Adrenal gland (tissue), 12 donors: Measurements from ENCODE around the gene RBM23. TPM values are rescaled to one million over a fixed set of nuclear protein-coding genes. Genes with fewer than 3 reads are reported as not detected.

Experiments
- DNase-seq, 7 donors: peaks; one replicate each; pipeline ENCODE4 v3.0.0-alpha.2; 2019 to 2020
- H3K27ac ChIP-seq, 5 donors: fragments of 200-600 bp; sonication (generic) in 4 of 5; 1 replicate in 3 of 5; 2 replicates in 2 of 5; pipeline versions ENCODE4 v1.5.1 to v1.8.0; 2016 to 2020; ENCODE audit warnings: mild to moderate bottlenecking in 1 of 5
- H3K27me3 ChIP-seq: fragments of 200-600 bp; 2 replicates; pipeline ENCODE4 v1.8.0; 2021
- H3K36me3 ChIP-seq, 2 donors: fragments of 200-600 bp; replicated peaks in 1 of 2; 1 replicate in 1 of 2; 2 replicates in 1 of 2; pipeline versions ENCODE4 v1.5.1 to v1.8.0; 2018 to 2022
- H3K4me1 ChIP-seq, 2 donors: fragments of 200-600 bp; replicated peaks in 1 of 2; 1 replicate in 1 of 2; 2 replicates in 1 of 2; pipeline versions ENCODE4 v1.5.1 to v1.8.0; 2018 to 2021
- H3K4me3 ChIP-seq, 4 donors: fragments of 200-600 bp; sonication (generic) in 3 of 4; one replicate each; pipeline ENCODE4 v1.5.1; 2016 to 2018
- H3K9me3 ChIP-seq, 3 donors: fragments of 200-600 bp; sonication (generic) in 1 of 3; replicated peaks in 1 of 3; 1 replicate in 2 of 3; 2 replicates in 1 of 3; pipeline versions ENCODE4 v1.5.1 to v1.8.0; 2016 to 2021
- POLR2A ChIP-seq, 2 donors: fragments of 450-650 bp; IDR thresholded peaks; one replicate each; pipeline ENCODE4 v1.6.1; 2017; ENCODE audit warnings: antibody characterized with exemption in 2 of 2, mild to moderate bottlenecking in 2 of 2, moderate library complexity in 1 of 2
- WGBS, 4 donors: extraction: QIAGEN DNeasy Blood & Tissue Kit in 2 of 4; methylation state at CpG; one replicate each; pipeline versions ENCODE4 v1.1.5 to v1.1.7; 2013 to 2017; 5-methylcytosine and 5-hydroxymethylcytosine counted together
- intact Hi-C, 2 donors: fragments of 100-400 bp; cut with DNase I; formaldehyde crosslinking; loops; one replicate each; pipeline versions ENCODE4 v1.14.1 to v1.15.0; 2022 to 2023
- polyA plus RNA-seq, 3 donors: library from polyadenylated mRNA; stranded (reverse); fragments of 200-250 nt in 2 of 3; fragments of 350-450 nt in 1 of 3; fragmentation: Illumina TruSeq in 1 of 3; extraction: RNeasy Lipid Tissue Mini Kit (QIAGEN cat#74804) in 1 of 3; gene quantifications; one replicate each; pipeline ENCODE4 v1.2.3, GENCODE V29; 2013 to 2014
- total RNA-seq, 9 donors: library from RNA; depleted of rRNA in 4 of 9; stranded (reverse); fragments of >200 nt in 4 of 9; fragments of 120-200 nt in 1 of 9; fragmentation: NEBNext Ultra II Directional in 1 of 9; extraction: Animal tissue kit (Norgen Biotek cat#: 25700) in 1 of 9; gene quantifications; one replicate each; pipeline versions ENCODE4 v1.1.0 to v1.2.4, GENCODE V29; 2013 to 2023
- TF ChIP-seq, protein P1 (sequence below), 6 experiments: fragments of 450-650 bp in 4 of 6; fragments of 200-600 bp in 2 of 6; sonication (generic) in 1 of 6; IDR thresholded peaks; 1 replicate in 5 of 6; 2 replicates in 1 of 6; pipeline versions ENCODE4 v1.5.1 to v1.8.0; 2016 to 2021; ENCODE audit warnings: antibody characterized with exemption in 6 of 6, mild to moderate bottlenecking in 2 of 6, moderate library complexity in 1 of 6
- donor health status: healthy with polysubstance abuse.
- donor health status: Bipolar disorder and iron deficiency.
- donor health status: DM: yes; HTN: yes; CAD: no.
- donor health status: DM: no; HTN: no; CAD: no.
- donor health status: DM: no; HTN: no; CAD: no.
- donor health status: DM: yes; HTN: yes; CAD: no.

Gene RBM23
- total and polyA plus RNA-seq, 12 donors: 39.5 to 1,877 (median 80.1) TPM

DNA sequence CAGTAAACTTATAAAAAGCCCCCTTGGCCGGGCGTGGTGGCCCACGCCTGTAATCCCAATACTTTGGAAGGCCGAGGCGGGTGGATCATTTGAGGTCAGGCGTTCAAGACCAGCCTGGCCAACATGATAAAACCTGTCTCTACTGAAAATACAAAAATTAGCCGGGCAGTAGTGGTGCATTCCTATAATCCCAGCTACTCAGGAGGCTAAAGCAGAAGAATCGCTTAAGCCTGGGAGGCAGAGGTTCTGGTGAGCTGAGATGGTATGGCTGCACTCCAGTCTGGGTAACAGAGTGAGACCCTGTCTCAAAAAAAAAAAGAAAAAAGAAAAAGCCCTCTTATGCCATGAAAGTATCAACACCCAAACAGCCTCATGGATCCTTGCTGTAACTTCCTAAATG, 6.6 kb upstream of the RBM23 start:
- 89 to 98% (median 95%) methylated on average over 8 of the region's 8 CpGs for WGBS, 4 donors
- peaks cover 0 to 17% of the 10 kb centered on the region in 2 donors for H3K4me1 ChIP-seq
- intact Hi-C loops: no loop called here
- H3K36me3 ChIP-seq: peaks cover 0 to 59% of the 10 kb centered on the region in 2 donors
- H3K27ac ChIP-seq: no peak overlapping the region
- H3K9me3 ChIP-seq: no peaks in the 10 kb centered on the region
- TF ChIP-seq POLR2A (IDR thresholded peaks at IDR 0.05): no peak
- TF ChIP-seq, protein P1, sequence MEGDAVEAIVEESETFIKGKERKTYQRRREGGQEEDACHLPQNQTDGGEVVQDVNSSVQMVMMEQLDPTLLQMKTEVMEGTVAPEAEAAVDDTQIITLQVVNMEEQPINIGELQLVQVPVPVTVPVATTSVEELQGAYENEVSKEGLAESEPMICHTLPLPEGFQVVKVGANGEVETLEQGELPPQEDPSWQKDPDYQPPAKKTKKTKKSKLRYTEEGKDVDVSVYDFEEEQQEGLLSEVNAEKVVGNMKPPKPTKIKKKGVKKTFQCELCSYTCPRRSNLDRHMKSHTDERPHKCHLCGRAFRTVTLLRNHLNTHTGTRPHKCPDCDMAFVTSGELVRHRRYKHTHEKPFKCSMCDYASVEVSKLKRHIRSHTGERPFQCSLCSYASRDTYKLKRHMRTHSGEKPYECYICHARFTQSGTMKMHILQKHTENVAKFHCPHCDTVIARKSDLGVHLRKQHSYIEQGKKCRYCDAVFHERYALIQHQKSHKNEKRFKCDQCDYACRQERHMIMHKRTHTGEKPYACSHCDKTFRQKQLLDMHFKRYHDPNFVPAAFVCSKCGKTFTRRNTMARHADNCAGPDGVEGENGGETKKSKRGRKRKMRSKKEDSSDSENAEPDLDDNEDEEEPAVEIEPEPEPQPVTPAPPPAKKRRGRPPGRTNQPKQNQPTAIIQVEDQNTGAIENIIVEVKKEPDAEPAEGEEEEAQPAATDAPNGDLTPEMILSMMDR (IDR thresholded peaks at IDR 0.05): no peak
- no peak overlapping the region for H3K4me3 ChIP-seq
- DNase-seq: no peak
- H3K27me3 ChIP-seq: no peaks in the 10 kb centered on the region

DNA sequence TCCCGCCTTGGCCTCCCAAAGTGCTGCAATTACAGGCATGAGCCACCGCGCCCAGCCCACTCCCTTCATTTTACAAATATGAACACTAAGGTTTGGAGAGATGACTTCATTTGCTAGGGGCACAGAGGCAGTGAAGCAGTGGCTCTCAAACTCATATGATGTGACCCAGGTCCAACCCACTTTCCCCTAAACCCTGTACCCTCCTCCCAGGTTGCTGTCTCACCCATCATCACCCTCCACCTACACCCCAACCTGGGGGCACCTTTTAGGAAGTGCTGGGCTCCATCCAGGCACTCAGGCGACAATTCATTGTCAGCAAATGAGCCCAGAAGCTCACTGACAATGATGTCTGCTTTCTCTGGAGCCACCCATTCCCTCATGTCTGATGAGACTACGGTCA, 4.8 kb upstream of the RBM23 start:
- H3K4me1 ChIP-seq: peaks cover 0 to 18% of the 10 kb centered on the region in 2 donors
- no peak overlapping the region for H3K4me3 ChIP-seq
- no peak for TF ChIP-seq POLR2A (IDR thresholded peaks at IDR 0.05)
- TF ChIP-seq, protein P1 (IDR thresholded peaks at IDR 0.05): no peak
- H3K36me3 ChIP-seq: peaks cover 0 to 64% of the 10 kb centered on the region in 2 donors
- no peak overlapping the region for H3K27ac ChIP-seq
- no peak for DNase-seq
- H3K27me3 ChIP-seq: no peaks in the 10 kb centered on the region
- H3K9me3 ChIP-seq: no peaks in the 10 kb centered on the region
- intact Hi-C loops: no loop called here
- WGBS, 4 donors: 97 to 98% (median 98%) methylated on average over 5 of the region's 5 CpGs

DNA sequence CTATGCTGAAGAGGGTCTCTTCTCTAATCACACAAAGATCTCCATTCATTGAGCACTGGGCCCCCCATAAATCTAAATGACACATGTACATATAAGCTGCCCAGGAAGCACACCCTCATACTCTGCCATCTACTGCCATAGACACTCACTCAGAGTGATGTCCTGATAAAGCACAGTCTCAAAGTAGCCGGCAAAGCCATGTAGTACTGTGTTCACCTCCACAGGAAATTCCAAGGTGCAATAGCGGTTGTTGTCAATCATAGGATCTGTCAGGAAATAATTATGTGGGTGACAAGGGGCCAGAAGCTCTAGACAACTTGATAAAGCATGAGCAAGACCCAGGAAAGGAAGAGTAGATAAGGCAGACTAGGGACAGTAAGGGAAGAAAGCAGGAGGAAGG, 3.3 kb upstream of the RBM23 start:
- Histone ChIP-seq H3K9me3 (no peaks in the 10 kb centered on the region), H3K4me3 (no peak overlapping the region), H3K27ac (no peak overlapping the region), H3K4me1 (peaks cover 9 to 13% of the 10 kb centered on the region in 2 donors), H3K36me3 (peaks cover 0 to 64% of the 10 kb centered on the region in 2 donors), H3K27me3 (no peaks in the 10 kb centered on the region)
- TF ChIP-seq POLR2A (IDR thresholded peaks at IDR 0.05): no peak
- TF ChIP-seq, protein P1 (IDR thresholded peaks at IDR 0.05): no peak
- no peak for DNase-seq
- intact Hi-C loops: no loop called here
- WGBS, 4 donors: 86 to 90% (median 89%) methylated on average over 2 of the region's 2 CpGs

DNA sequence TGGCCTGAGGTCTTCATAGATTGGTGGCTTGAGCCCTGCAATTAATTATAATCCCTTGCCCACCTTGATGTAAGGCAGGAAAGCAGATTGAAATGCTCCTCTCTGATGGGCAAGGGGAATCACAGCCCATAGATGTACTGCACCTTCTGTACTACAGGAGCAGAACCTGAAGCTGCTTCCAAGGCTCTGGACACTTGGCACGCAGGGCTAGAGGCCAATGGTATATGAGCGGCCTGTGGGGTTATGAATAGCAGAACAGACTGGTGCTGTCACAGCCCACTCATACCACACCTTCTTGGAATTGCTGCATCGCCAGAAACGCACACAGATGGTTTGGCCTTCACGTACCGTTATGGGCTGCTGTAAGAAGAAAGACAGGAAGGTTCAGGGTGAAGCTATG, 1.7 kb upstream of the RBM23 start:
- Histone ChIP-seq H3K9me3 (no peaks in the 10 kb centered on the region), H3K4me3 (no peak overlapping the region), H3K27ac (no peak overlapping the region), H3K27me3 (no peaks in the 10 kb centered on the region), H3K4me1 (peaks cover 15 to 29% of the 10 kb centered on the region in 2 donors), H3K36me3 (peaks cover 0 to 52% of the 10 kb centered on the region in 2 donors)
- intact Hi-C loops: no loop called here
- no peak for TF ChIP-seq POLR2A (IDR thresholded peaks at IDR 0.05)
- TF ChIP-seq, protein P1 (IDR thresholded peaks at IDR 0.05): no peak
- no peak for DNase-seq
- WGBS, 4 donors: 89 to 95% (median 91%) methylated on average over 6 of the region's 6 CpGs
